ENCODE measurements around the gene GOLGA6C. TPM values are rescaled to one million over a fixed set of nuclear protein-coding genes. Genes with fewer than 3 reads are reported as not detected.

Gene GOLGA6C
- total RNA-seq, 4 donors from 2014 or later: not detected

DNA sequence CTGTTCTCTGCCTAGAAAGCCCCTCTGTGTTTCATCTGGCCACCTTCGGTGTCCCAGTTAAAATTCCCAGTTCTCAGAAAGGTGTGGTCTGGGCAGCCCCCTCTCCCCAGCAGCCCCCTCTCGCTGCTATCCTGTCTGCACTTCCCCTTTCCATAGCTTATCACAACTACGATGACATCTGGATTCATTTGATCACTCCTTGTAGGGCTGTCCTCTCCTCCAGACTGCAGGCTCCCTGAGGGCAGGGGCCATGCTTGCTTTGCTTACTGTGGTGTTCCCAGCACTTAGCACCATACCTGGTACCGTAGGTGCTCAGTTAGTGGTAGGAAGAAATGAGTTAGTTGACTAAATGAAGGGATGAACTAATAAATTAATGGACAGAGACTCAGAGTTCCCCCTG lies 26.3 kb upstream of the GOLGA6C start:
- DNase-seq: no peak
- no peak overlapping the region for H3K27ac ChIP-seq
- H3K27me3 ChIP-seq: no peaks in the 10 kb centered on the region
- no peaks in the 10 kb centered on the region for H3K9me3 ChIP-seq
- H3K4me3 ChIP-seq: no peak overlapping the region
- H3K4me1 ChIP-seq: no peaks in the 10 kb centered on the region
- no peaks in the 10 kb centered on the region for H3K36me3 ChIP-seq
- no peak for TF ChIP-seq POLR2A (IDR thresholded peaks at IDR 0.05)
- TF ChIP-seq, protein P1, sequence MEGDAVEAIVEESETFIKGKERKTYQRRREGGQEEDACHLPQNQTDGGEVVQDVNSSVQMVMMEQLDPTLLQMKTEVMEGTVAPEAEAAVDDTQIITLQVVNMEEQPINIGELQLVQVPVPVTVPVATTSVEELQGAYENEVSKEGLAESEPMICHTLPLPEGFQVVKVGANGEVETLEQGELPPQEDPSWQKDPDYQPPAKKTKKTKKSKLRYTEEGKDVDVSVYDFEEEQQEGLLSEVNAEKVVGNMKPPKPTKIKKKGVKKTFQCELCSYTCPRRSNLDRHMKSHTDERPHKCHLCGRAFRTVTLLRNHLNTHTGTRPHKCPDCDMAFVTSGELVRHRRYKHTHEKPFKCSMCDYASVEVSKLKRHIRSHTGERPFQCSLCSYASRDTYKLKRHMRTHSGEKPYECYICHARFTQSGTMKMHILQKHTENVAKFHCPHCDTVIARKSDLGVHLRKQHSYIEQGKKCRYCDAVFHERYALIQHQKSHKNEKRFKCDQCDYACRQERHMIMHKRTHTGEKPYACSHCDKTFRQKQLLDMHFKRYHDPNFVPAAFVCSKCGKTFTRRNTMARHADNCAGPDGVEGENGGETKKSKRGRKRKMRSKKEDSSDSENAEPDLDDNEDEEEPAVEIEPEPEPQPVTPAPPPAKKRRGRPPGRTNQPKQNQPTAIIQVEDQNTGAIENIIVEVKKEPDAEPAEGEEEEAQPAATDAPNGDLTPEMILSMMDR (IDR thresholded peaks at IDR 0.05): no peak

DNA sequence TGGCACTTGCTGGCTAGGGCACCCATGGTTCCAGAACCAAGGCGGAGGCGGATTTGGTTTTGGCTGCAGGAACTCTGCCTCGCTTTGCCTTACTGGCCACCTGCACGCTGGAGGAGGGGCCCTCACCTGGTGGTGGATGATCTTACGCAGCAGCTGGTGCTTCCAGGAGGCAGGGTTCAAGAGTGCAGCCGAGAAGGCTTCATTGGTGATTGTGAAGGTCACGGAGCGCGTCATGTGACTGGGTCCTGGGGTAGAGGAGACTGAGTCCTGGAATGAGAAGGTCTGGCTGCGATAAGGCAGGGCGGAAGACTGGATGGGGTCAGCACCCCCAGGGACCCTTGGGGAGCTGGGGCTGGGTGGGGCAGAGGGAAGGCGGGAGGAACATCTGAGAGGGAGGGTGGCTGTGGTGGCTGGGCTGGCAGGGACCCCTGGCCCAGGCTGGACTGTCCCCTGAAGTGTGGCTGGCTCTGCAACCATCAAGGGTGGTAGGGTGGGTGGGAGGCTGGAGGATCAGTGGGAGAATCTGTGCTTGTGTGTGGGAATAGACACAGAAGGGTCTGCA lies 25.8 kb upstream of the GOLGA6C start:
- TF ChIP-seq POLR2A (IDR thresholded peaks at IDR 0.05): no peak
- TF ChIP-seq, protein P1 (IDR thresholded peaks at IDR 0.05): no peak
- no peaks in the 10 kb centered on the region for H3K4me1 ChIP-seq
- H3K9me3 ChIP-seq: no peaks in the 10 kb centered on the region
- peak in 2 of 3 donors; percentile 28 for DNase-seq
- H3K4me3 ChIP-seq: no peak overlapping the region
- no peak overlapping the region for H3K27ac ChIP-seq
- no peaks in the 10 kb centered on the region for H3K27me3 ChIP-seq
- no peaks in the 10 kb centered on the region for H3K36me3 ChIP-seq

DNA sequence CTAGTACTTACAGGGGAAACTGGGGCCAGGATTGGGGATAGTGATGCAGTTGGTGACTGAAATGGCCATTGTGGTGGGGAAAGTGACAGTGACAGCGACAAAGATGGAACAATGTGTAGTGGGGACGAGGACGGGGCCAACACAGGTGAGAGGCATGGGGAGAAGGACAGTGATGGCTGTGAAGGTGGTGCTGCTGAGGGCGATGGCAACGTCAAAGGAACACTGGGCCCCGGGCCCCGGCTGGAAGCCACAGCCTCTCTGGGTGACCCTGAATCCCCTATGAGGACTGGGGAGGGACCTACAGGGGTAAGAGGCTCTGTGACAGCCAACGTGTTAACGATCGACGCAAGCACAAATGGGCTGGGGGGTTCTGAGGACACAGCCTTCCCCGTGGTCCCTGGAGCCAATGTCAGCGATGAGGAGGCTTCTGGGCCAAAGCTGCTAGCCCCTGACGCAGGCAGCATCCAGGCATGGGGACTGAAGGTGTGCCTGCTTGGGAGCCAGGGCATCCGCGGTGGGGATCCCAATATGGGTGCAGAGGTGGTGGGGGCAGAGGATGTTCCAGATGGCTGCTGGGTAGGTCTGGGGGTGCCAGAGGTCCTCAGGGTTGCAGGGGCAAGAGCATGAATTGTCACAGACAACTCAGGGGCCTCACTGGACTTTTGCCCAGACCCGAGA lies 25.2 kb upstream of the GOLGA6C start:
- no peak for TF ChIP-seq POLR2A (IDR thresholded peaks at IDR 0.05)
- TF ChIP-seq, protein P1 (IDR thresholded peaks at IDR 0.05): no peak

DNA sequence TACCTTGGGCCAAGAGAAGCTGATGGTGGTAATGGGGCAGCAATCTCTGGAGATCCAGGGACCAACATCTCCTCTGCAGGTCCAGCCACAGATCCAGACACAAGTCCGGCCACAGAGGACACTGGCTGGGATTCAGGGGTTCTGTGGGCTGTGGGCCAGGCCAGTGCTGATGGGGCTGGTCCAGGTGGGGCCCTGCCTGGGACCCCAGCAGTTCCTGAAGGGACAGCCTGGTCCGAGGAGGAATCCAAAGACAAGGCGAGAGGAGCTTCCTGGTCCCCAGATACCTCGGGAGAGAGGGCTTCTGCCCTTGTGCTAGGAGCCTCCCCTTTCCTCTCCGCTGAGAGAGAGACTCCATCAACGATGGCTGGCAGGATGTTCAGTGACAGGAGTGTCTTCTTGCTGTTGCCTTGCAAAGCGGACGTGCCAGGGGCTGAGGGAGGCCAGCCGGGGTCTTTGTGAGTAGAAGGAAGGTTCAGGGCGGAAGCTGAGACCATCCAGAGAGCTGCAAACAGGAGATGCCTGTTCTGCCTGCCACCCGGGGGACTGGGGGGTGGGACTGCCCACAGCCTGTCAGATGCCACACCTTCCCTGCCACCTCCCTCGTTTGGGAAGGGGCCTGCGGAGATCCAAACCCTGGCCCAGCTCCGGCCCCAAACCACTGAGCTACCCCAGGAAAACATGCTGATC lies 24.5 kb upstream of the GOLGA6C start:
- TF ChIP-seq POLR2A (IDR thresholded peaks at IDR 0.05): no peak
- TF ChIP-seq, protein P1 (IDR thresholded peaks at IDR 0.05): no peak
- Histone ChIP-seq H3K36me3 (no peaks in the 10 kb centered on the region), H3K4me1 (no peaks in the 10 kb centered on the region), H3K27me3 (no peaks in the 10 kb centered on the region), H3K9me3 (no peaks in the 10 kb centered on the region), H3K4me3 (no peak overlapping the region), H3K27ac (no peak overlapping the region)
- peak in 1 of 3 donors; percentile 21 for DNase-seq

More for the DNA sequence above, 25.2 kb upstream of the GOLGA6C start:
- Histone ChIP-seq H3K27ac (no peak overlapping the region), H3K9me3 (no peaks in the 10 kb centered on the region), H3K36me3 (no peaks in the 10 kb centered on the region), H3K4me3 (no peak overlapping the region), H3K27me3 (no peaks in the 10 kb centered on the region), H3K4me1 (no peaks in the 10 kb centered on the region)
- no peak for DNase-seq

DNA sequence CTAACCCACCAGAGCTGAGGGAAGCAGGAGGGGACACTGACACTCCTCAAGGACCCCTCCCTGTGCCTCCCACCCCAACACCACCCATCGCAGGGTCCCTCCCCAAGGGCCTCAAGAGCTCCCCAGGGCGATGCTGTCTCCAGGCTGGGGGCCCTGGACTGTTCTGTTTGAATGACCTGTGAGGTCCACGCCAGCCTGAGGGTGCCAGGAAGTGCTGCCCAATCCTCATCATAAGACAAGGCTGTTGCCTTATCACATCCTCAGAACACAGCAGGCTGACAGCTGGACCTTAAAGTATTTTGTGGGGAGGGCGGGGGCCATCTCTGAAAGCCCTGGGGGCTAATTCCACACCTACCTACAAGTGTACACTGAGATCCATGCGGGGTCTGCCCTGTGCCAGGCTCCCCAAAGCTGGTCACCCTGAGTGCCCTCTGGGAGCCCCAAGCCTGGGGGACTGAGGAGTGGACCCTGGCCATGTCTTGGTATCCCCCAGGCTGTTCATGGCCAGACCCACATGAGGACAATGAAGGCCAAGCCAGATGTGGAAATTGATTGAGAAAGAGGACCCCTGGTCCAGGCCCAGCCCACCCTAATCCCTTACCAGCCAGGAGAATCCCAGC lies 23.8 kb upstream of the GOLGA6C start:
- TF ChIP-seq, protein P1 (IDR thresholded peaks at IDR 0.05): no peak
- no peak for TF ChIP-seq POLR2A (IDR thresholded peaks at IDR 0.05)
- DNase-seq: peak in 1 of 3 donors; percentile 37
- no peaks in the 10 kb centered on the region for H3K4me1 ChIP-seq
- H3K36me3 ChIP-seq: no peaks in the 10 kb centered on the region
- no peaks in the 10 kb centered on the region for H3K9me3 ChIP-seq
- no peak overlapping the region for H3K4me3 ChIP-seq
- H3K27me3 ChIP-seq: no peaks in the 10 kb centered on the region
- no peak overlapping the region for H3K27ac ChIP-seq

All from Peyer's patch (tissue), 4 donors.